Ovary (tissue), 9 donors: Measurements from ENCODE around the gene SLC39A11. TPM values are rescaled to one million over a fixed set of nuclear protein-coding genes. Genes with fewer than 3 reads are reported as not detected.

Experiments used
- DNase-seq, 5 donors: peaks; one replicate each; pipeline ENCODE4 v3.0.0-alpha.2; 2019 to 2020
- H3K27ac ChIP-seq, 2 donors: fragments of 200-600 bp; one replicate each; pipeline versions ENCODE4 v1.5.1 to v1.8.0; 2019 to 2022
- H3K27me3 ChIP-seq: fragments of 200-600 bp; one replicate; pipeline ENCODE4 v1.8.0; 2022
- H3K36me3 ChIP-seq: fragments of 200-600 bp; sonication (generic); one replicate; pipeline ENCODE4 v1.5.1; 2019
- H3K4me1 ChIP-seq: one replicate; pipeline ENCODE4 v1.8.1; 2013; ENCODE audit warnings: mild to moderate bottlenecking, moderate library complexity; ENCODE audit not compliant: insufficient read depth
- H3K4me3 ChIP-seq: fragments of 200-600 bp; sonication (generic); one replicate; pipeline ENCODE4 v1.5.1; 2017
- H3K9me3 ChIP-seq, 2 donors: fragments of 200-600 bp in 1 of 2; sonication (generic) in 1 of 2; one replicate each; pipeline versions ENCODE4 v1.5.1 to v1.8.1; 2013 to 2019; ENCODE audit warnings: mild to moderate bottlenecking in 1 of 2, moderate library complexity in 1 of 2
- EP300 ChIP-seq: sonication (generic); formaldehyde crosslinking; IDR thresholded peaks from one replicate; pipeline ENCODE4 v1.6.1; 2017; ENCODE audit warnings: antibody characterized with exemption
- POLR2A ChIP-seq: fragments of 450-650 bp; IDR thresholded peaks from one replicate; pipeline ENCODE4 v1.6.1; 2017; ENCODE audit warnings: antibody characterized with exemption, mild to moderate bottlenecking, moderate library complexity
- WGBS, 3 donors: extraction: QIAGEN DNeasy Blood & Tissue Kit in 1 of 3; methylation state at CpG; one replicate each; pipeline versions ENCODE4 v1.1.5 to v1.1.7; 2013 to 2017; 5-methylcytosine and 5-hydroxymethylcytosine counted together
- intact Hi-C, 4 donors: fragments of 100-400 bp; cut with DNase I; formaldehyde crosslinking; loops; one replicate each; pipeline versions ENCODE4 v1.11.0 to v1.15.1; 2022 to 2023
- polyA plus RNA-seq, 2 donors: library from polyadenylated mRNA; stranded (reverse); fragments of 200-250 nt in 1 of 2; fragments of 350-450 nt in 1 of 2; fragmentation: Illumina TruSeq in 1 of 2; extraction: RNeasy Lipid Tissue Mini Kit (QIAGEN cat#74804) in 1 of 2; gene quantifications; one replicate each; pipeline ENCODE4 v1.2.3, GENCODE V29; 2013 to 2014
- total RNA-seq, 7 donors: library from RNA; depleted of rRNA in 2 of 7; stranded (reverse); fragments of >200 nt in 2 of 7; fragmentation: NEBNext Ultra II Directional in 3 of 7; extraction: Animal tissue kit (Norgen Biotek cat#: 25700) in 3 of 7; gene quantifications; one replicate each; pipeline versions ENCODE4 v1.1.0 to v1.2.4, GENCODE V29; 2016 to 2023
- TF ChIP-seq, protein P1 (sequence below), 3 donors: fragments of 450-650 bp in 2 of 3; fragments of 200-600 bp in 1 of 3; IDR thresholded peaks; one replicate each; pipeline versions ENCODE4 v1.5.1 to v1.8.0; 2016 to 2022; ENCODE audit warnings: antibody characterized with exemption in 3 of 3, mild to moderate bottlenecking in 1 of 3
- donor health status: DM: no; HTN: no; CAD: no; lungs with moderate emphysema.
- donor health status: DM: no; HTN: no; CAD: no.
- donor health status: Bipolar disorder and iron deficiency.
- donor health status: DM: yes; HTN: yes; CAD: no.
- donor health status: DM: no; HTN: no; CAD: no.
- donor health status: DM: yes; HTN: yes; CAD: no.

SLC39A11 gene
- total and polyA plus RNA-seq, 9 donors = 4.0 to 21.2 (median 10.1) TPM

DNA sequence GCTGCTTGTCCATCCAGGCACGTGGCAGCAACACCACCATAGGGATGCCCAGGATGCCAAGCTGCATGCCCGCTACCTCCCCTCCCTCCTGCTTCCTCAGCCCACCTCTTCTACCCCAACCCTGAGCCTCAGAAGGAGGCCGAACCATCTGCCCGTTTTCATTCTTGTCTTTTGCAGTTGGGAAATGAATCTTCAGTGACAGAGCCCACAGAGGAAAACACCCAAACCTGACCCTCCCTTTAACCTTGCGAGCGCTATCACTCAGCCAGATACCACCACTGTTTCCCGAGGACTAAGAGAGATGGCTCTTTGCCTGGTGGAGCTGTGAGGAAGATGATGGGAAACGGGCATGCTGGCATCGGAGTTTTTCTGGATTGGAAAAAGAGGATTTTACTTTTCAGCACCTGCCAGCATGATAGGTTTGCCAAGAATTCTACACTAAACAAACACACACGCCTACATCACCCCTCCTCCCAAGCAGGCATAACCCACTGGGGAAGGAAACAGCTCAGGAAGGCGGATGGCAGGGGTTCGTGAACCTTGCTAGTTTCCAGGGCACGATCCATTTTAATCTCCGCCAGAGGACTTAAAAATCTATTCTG, 457.4 kb downstream of the SLC39A11 start:
- Histone ChIP-seq H3K27ac (no peak overlapping the region), H3K4me1 (no peaks in the 10 kb centered on the region), H3K4me3 (no peak overlapping the region), H3K27me3 (no peaks in the 10 kb centered on the region), H3K36me3 (no peaks in the 10 kb centered on the region), H3K9me3 (no peaks in the 10 kb centered on the region)
- DNase-seq = no peak
- TF ChIP-seq POLR2A (no peak), EP300 (no peak)
- TF ChIP-seq, protein P1, sequence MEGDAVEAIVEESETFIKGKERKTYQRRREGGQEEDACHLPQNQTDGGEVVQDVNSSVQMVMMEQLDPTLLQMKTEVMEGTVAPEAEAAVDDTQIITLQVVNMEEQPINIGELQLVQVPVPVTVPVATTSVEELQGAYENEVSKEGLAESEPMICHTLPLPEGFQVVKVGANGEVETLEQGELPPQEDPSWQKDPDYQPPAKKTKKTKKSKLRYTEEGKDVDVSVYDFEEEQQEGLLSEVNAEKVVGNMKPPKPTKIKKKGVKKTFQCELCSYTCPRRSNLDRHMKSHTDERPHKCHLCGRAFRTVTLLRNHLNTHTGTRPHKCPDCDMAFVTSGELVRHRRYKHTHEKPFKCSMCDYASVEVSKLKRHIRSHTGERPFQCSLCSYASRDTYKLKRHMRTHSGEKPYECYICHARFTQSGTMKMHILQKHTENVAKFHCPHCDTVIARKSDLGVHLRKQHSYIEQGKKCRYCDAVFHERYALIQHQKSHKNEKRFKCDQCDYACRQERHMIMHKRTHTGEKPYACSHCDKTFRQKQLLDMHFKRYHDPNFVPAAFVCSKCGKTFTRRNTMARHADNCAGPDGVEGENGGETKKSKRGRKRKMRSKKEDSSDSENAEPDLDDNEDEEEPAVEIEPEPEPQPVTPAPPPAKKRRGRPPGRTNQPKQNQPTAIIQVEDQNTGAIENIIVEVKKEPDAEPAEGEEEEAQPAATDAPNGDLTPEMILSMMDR (IDR thresholded peaks at IDR 0.05) = no peak
- intact Hi-C loops = no loop called here
- WGBS, 3 donors = 45 to 59% (median 49%) methylated on average over 14 of the region's 14 CpGs

DNA sequence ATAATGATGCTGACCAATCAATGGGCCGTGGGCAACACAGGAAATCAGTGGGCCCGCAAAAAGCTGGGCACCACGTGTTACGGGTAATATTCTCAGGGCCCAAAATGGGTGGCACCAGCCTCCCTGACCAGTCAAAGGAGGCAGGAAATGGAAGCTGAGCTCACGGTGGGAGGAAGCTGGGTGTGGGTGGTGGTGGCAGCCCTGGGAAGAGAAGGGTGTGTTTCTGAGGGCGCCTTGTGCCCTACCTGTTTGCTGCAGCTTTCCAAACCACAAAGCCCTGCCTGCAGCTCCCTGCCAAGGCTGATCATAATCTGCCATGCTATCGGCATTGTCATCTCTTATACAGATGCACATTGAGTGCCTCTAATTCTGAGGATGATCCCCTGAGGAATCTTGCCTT, 457.9 kb downstream of the SLC39A11 start:
- intact Hi-C loops = no loop called here
- 75 to 83% (median 77%) methylated on average over 7 of the region's 7 CpGs for WGBS, 3 donors

DNA sequence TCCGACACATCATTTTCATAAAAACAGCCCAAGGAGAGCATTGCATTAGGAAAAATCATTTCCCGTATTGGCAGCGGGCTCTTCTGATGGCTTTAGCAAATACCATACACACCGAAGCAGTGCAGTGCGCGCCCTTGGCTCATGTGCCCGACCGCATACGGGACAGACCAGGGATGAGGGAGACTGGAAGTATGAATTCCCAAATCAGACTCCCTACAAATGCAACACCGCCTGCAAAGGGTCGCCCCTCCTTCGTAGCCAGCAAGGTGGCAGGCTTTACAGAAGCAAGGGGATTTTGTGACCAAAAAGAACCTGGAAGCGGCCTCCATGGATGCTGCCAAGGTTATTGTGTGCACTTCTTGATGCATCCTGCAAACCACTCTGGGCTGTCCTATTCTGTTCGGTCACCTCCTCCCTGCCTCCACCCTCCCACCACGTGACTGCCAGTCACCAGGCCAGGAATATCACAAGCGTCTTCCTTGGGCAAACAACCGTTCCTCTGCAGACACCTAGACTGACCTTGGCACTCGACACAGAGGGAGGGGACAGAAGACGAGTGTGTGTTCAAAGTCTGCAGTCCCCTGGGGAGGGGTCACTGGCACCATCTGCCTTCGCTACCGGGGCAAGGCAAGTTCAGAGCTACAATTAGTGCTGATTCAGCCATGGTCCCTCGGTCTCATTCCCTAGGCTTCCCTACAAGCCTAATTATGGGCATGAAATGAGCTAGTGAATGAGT, 460.4 kb downstream of the SLC39A11 start:
- no peak for TF ChIP-seq EP300
- intact Hi-C loops = no loop called here
- Histone ChIP-seq H3K9me3 (no peaks in the 10 kb centered on the region), H3K4me1 (no peaks in the 10 kb centered on the region), H3K27ac (no peak overlapping the region), H3K36me3 (no peaks in the 10 kb centered on the region), H3K4me3 (no peak overlapping the region), H3K27me3 (no peaks in the 10 kb centered on the region)
- no peak for DNase-seq
- 75 to 81% (median 77%) methylated on average over 22 of the region's 22 CpGs for whole genome bisulfite sequencing, 3 donors

More for the DNA sequence above, 457.9 kb downstream of the SLC39A11 start:
- no peak overlapping the region for H3K4me3 ChIP-seq
- no peaks in the 10 kb centered on the region for H3K4me1 ChIP-seq
- no peaks in the 10 kb centered on the region for H3K27me3 ChIP-seq
- no peaks in the 10 kb centered on the region for H3K9me3 ChIP-seq
- H3K36me3 ChIP-seq = no peaks in the 10 kb centered on the region
- TF ChIP-seq POLR2A (no peak), EP300 (no peak)
- H3K27ac ChIP-seq = no peak overlapping the region
- no peak for DNase-seq

DNA sequence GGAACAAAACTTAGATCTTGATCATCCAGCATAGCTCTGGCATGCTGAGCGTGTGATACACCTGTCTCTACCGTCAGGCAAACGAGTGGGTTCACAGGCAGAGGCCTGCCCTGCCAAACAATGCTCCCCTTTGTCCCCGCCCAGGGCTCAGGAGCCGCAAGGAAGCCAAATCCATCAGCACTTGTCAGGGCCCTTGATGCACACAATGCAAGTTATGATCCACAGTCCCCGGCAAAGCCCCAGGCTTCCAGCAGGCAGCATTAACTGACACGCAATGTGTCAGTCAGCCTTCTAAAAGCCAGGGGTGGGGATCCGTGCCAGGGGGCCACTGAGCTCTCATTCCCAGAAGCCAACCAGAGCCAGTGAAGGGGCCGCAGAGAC, 460.9 kb downstream of the SLC39A11 start:
- no peaks in the 10 kb centered on the region for H3K36me3 ChIP-seq
- WGBS, 3 donors = 80 to 85% (median 81%) methylated on average over 9 of the region's 9 CpGs
- H3K27me3 ChIP-seq = no peaks in the 10 kb centered on the region
- TF ChIP-seq, protein P1 (IDR thresholded peaks at IDR 0.05) = no peak
- no peak for TF ChIP-seq EP300
- TF ChIP-seq POLR2A = no peak
- no peak overlapping the region for H3K4me3 ChIP-seq
- no peak for DNase-seq
- no peaks in the 10 kb centered on the region for H3K9me3 ChIP-seq
- intact Hi-C loops = no loop called here
- H3K4me1 ChIP-seq = no peaks in the 10 kb centered on the region
- H3K27ac ChIP-seq = no peak overlapping the region

DNA sequence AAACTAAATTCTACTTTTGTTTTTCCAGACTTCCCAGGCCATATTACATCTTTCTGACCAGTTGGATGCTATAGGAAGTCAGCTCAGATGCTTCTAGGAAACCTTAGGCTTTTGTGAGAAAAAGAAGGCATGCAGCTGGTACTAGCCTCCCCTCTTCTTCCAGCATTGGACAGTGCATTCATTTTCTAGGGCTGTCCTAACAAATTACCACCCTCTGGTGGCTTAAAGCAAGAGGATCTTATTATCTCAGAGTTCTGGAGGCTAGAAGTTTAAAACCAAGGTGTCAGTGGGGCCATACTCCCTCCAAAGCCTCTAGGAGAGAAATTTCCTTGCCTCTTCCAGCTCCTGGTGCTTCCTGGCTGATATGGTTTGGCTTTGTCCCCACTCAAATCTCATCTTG, 467.8 kb downstream of the SLC39A11 start:
- no peaks in the 10 kb centered on the region for H3K9me3 ChIP-seq
- no peak for DNase-seq
- H3K27ac ChIP-seq = no peak overlapping the region
- no peaks in the 10 kb centered on the region for H3K4me1 ChIP-seq
- no peaks in the 10 kb centered on the region for H3K27me3 ChIP-seq
- no peaks in the 10 kb centered on the region for H3K36me3 ChIP-seq
- intact Hi-C loops = no loop called here
- no peak overlapping the region for H3K4me3 ChIP-seq
- TF ChIP-seq, protein P1 (IDR thresholded peaks at IDR 0.05) = no peak
- TF ChIP-seq POLR2A (no peak), EP300 (no peak)
